Measurements from ENCODE around the gene ICOS. TPM values are rescaled to one million over a fixed set of nuclear protein-coding genes. Genes with fewer than 3 reads are reported as not detected.

ICOS gene
- total RNA-seq, 3 donors from 2014 or later = 0.36 to 0.49 (median 0.38) TPM

GRCh38 chr2:204010628-204011560, 74.3 kb downstream of the ICOS start:
- ATAC-seq = peak; percentile 23
- TF ChIP-seq, protein P1, sequence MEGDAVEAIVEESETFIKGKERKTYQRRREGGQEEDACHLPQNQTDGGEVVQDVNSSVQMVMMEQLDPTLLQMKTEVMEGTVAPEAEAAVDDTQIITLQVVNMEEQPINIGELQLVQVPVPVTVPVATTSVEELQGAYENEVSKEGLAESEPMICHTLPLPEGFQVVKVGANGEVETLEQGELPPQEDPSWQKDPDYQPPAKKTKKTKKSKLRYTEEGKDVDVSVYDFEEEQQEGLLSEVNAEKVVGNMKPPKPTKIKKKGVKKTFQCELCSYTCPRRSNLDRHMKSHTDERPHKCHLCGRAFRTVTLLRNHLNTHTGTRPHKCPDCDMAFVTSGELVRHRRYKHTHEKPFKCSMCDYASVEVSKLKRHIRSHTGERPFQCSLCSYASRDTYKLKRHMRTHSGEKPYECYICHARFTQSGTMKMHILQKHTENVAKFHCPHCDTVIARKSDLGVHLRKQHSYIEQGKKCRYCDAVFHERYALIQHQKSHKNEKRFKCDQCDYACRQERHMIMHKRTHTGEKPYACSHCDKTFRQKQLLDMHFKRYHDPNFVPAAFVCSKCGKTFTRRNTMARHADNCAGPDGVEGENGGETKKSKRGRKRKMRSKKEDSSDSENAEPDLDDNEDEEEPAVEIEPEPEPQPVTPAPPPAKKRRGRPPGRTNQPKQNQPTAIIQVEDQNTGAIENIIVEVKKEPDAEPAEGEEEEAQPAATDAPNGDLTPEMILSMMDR (IDR thresholded peaks at IDR 0.05) = no peak
- Histone ChIP-seq H3K4me1 (ENCODE audit: low read depth) (peaks cover 7% of the 10 kb centered on the region), H3K9me3 (no peaks in the 10 kb centered on the region), H3K36me3 (ENCODE audit: low read depth) (no peaks in the 10 kb centered on the region), H3K4me3 (no peak overlapping the region)
- no peak for DNase-seq
- intact Hi-C loops (cut with DNase I, micrococcal nuclease) = no loop called here

Other genes with a start within 250 kb of the ICOS start
- 1 to 10 TPM in 2 of 3 donors, under 1 TPM in 1; 0.41 to 1.4 (median 1.3) TPM for gene CD28, start 230.1 kb upstream of the ICOS start, total RNA-seq
- under 1 TPM; 0.14 to 0.96 (median 0.51) TPM for gene CTLA4, start 69.0 kb upstream of the ICOS start, total RNA-seq

Data from mucosa of descending colon (tissue), 3 donors.